Psoas muscle (tissue), 8 donors: Measurements from ENCODE around the gene MRTFA. TPM values are rescaled to one million over a fixed set of nuclear protein-coding genes. Genes with fewer than 3 reads are reported as not detected.

ENCODE experiments used
- ATAC-seq, 4 donors: fragments of 200-7000 bp; cut with Tn5 transposase; one replicate each; pipeline ENCODE4 v1.9.1; 2020; ENCODE audit warnings: moderate library complexity in 3 of 4, mild to moderate bottlenecking in 2 of 4
- DNase-seq, 2 donors: peaks; one replicate each; pipeline ENCODE4 v3.0.0-alpha.2; 2020
- H3K27ac ChIP-seq: fragments of 200-600 bp; one replicate; pipeline ENCODE4 v1.8.0; 2022
- H3K27me3 ChIP-seq, 3 donors: fragments of 200-600 bp in 1 of 3; one replicate each; pipeline versions ENCODE4 v1.6.1 to v1.8.0; 2013 to 2022; ENCODE audit warnings: low read length in 2 of 3, mild to moderate bottlenecking in 2 of 3, moderate library complexity in 1 of 3; ENCODE audit not compliant: insufficient read depth in 3 of 3
- H3K36me3 ChIP-seq, 2 donors: fragments of 200-600 bp in 1 of 2; one replicate each; pipeline versions ENCODE4 v1.6.1 to v1.8.0; 2013 to 2022; ENCODE audit warnings: low read depth in 1 of 2, mild to moderate bottlenecking in 1 of 2, moderate library complexity in 1 of 2; ENCODE audit not compliant: insufficient read depth in 1 of 2
- H3K4me1 ChIP-seq: fragments of 200-600 bp; one replicate; pipeline ENCODE4 v1.8.0; 2022
- H3K4me3 ChIP-seq: fragments of 200-600 bp; one replicate; pipeline ENCODE4 v1.8.0; 2022; ENCODE audit warnings: mild to moderate bottlenecking
- H3K9me3 ChIP-seq: fragments of 200-600 bp; one replicate; pipeline ENCODE4 v1.8.0; 2022
- CTCF ChIP-seq: fragments of 200-600 bp; IDR thresholded peaks from one replicate; pipeline ENCODE4 v1.8.0; 2022; ENCODE audit warnings: antibody characterized with exemption
- WGBS, 3 donors: extraction: QIAGEN DNeasy Blood & Tissue Kit; methylation state at CpG; one replicate each; pipeline versions ENCODE4 v1.1.6 to v1.1.7; 2013; 5-methylcytosine and 5-hydroxymethylcytosine counted together
- intact Hi-C, 2 donors: fragments of 100-400 bp; cut with DNase I; formaldehyde crosslinking; loops; one replicate each; pipeline versions ENCODE4 v1.11.0 to v1.14.2; 2022
- polyA plus RNA-seq, 3 donors: library from polyadenylated mRNA; stranded (reverse); fragments of 200-250 nt; gene quantifications; one replicate each; pipeline ENCODE4 v1.2.3, GENCODE V29; 2013
- total RNA-seq, 4 donors: library from RNA; stranded (reverse); fragmentation: NEBNext Ultra II Directional in 2 of 4; extraction: Animal tissue kit (Norgen Biotek cat#: 25700) in 2 of 4; gene quantifications; one replicate each; pipeline versions ENCODE4 v1.2.1 to v1.2.4, GENCODE V29; 2021 to 2023
- donor health status: healthy with polysubstance abuse.
- donor health status: DM: no; HTN: no; CAD: no; lungs with moderate emphysema.
- donor health status: Bipolar disorder and iron deficiency.
- donor health status: healthy.
- donor health status: DM: yes; HTN: yes; CAD: no.
- donor health status: DM: no; HTN: no; CAD: no.
- donor health status: DM: no; HTN: no; CAD: no.
- donor health status: DM: yes; HTN: yes; CAD: no.

MRTFA gene
- total and polyA plus RNA-seq, 7 donors = 10.1 to 24.0 (median 15.7) TPM

- no peak overlapping the region for H3K27ac ChIP-seq
- no peaks in the 10 kb centered on the region for H3K9me3 ChIP-seq
- H3K4me1 ChIP-seq = no peaks in the 10 kb centered on the region
- TF ChIP-seq CTCF = no peak
- H3K36me3 ChIP-seq = peaks cover 17 to 100% of the 10 kb centered on the region in 2 donors
- intact Hi-C loops = no loop called here
- no peak overlapping the region for H3K4me3 ChIP-seq
- DNase-seq (no peak), ATAC-seq (no peak)
- H3K27me3 ChIP-seq = no peaks in the 10 kb centered on the region
- 98 to 99% (median 98%) methylated on average over 5 of the region's 5 CpGs for WGBS, 3 donors
Observed at GRCh38 chr22:40361100-40361499, 275.4 kb downstream of the MRTFA start.

Other genes with a start within 250 kb of the MRTFA start
- 1 to 10 TPM in 1 of 4 donors, under 1 TPM in 1, not detected in 2; 0.21 to 1.2 TPM for gene MCHR1, start 42.8 kb upstream of the MRTFA start, total RNA-seq
- gene MCHR1, start 42.8 kb upstream of the MRTFA start, polyA plus RNA-seq = under 1 TPM in 2 of 3 donors, not detected in 1; 0.04 to 0.08 TPM
- 1 to 10 TPM; 2.7 to 6.2 (median 3.7) TPM for gene SLC25A17, start 182.6 kb upstream of the MRTFA start, total RNA-seq
- 10 to 100 TPM in 1 of 3 donors, 1 to 10 TPM in 2; 4.6 to 16.3 (median 6.8) TPM for gene SLC25A17, start 182.6 kb upstream of the MRTFA start, polyA plus RNA-seq
- 100 to 1,000 TPM; 262 to 316 (median 296) TPM for gene ST13, start 219.9 kb upstream of the MRTFA start, total RNA-seq
- 100 to 1,000 TPM; 166 to 456 (median 189) TPM for gene ST13, start 219.9 kb upstream of the MRTFA start, polyA plus RNA-seq
- gene XPNPEP3, start 220.4 kb upstream of the MRTFA start, total RNA-seq = 10 to 100 TPM in 3 of 4 donors, 1 to 10 TPM in 1; 9.8 to 16.3 (median 11.2) TPM
- 10 to 100 TPM in 1 of 3 donors, 1 to 10 TPM in 2; 3.3 to 12.9 (median 7.9) TPM for gene XPNPEP3, start 220.4 kb upstream of the MRTFA start, polyA plus RNA-seq
- not detected for gene DNAJB7, start 225.4 kb upstream of the MRTFA start, total RNA-seq
- gene DNAJB7, start 225.4 kb upstream of the MRTFA start, polyA plus RNA-seq = under 1 TPM in 2 of 3 donors, not detected in 1; 0.01 to 0.03 TPM